ENCODE measurements around the gene APOA1. TPM values are rescaled to one million over a fixed set of nuclear protein-coding genes. Genes with fewer than 3 reads are reported as not detected.

The APOA1 gene
- total and polyA plus RNA-seq, 2 experiments from 2014 or later = 0.23 TPM; not detected in 1

DNA sequence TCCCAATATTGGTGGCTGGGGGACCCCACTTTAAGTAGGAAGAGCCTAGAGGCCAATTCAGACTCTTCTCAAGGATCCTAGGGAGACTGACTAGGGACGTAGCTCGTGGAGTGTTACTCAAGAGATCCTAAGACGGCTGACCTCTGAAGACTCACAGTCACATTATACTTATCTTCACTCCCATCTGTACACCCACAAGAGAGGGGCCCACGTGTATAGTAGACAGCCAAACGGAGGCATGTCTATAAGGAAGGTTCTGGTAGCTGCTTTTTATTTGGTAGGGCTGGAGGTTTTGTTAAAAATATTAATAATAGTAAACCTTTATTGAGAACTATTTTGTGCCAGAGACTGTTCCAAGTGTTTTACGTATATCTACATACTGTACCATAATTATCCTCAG is 22.9 kb upstream of the APOA1 start:
- no peak overlapping the region for H3K9ac ChIP-seq
- in situ Hi-C loops (cut with MboI) = no loop called here
- H4K20me1 ChIP-seq (ENCODE audit: insufficient read depth) = no peaks in the 10 kb centered on the region
- H3K4me2 ChIP-seq (ENCODE audit: unreplicated experiment) = no peak overlapping the region
- no peak overlapping the region for H3K27ac ChIP-seq
- H3K4me1 ChIP-seq (ENCODE audit: insufficient read depth) = peaks cover 62% of the 10 kb centered on the region
- peaks cover 50% of the 10 kb centered on the region for H3F3A ChIP-seq (ENCODE audit: insufficient read depth)
- no peak for DNase-seq
- no peaks in the 10 kb centered on the region for H3K27me3 ChIP-seq (replicated peaks; ENCODE audit: insufficient read depth)
- H3K36me3 ChIP-seq (ENCODE audit: low read depth) = no peaks in the 10 kb centered on the region; the same call in 1 of the 2 replicates
- H3K9me3 ChIP-seq (ENCODE audit: low read depth) = no peaks in the 10 kb centered on the region
- H2AFZ ChIP-seq = no peak overlapping the region
- WGBS, 2 experiments (ENCODE audit: low coverage in 1 of 2, low lambda C conversion rate in 2 of 2, missing lambda C conversion rate in 2 of 2) = 79 to 82% methylated on average over 6 of the region's 6 CpGs
- TF ChIP-seq EZH2 (IDR thresholded peaks at IDR 0.05; ENCODE audit: insufficient read depth, poor library complexity, severe bottlenecking) (no peak), EZH2phosphoT487 (IDR thresholded peaks at IDR 0.05; ENCODE audit: insufficient read depth, low read depth) (no peak)
- H3K4me3 ChIP-seq = no peak overlapping the region
- no peaks in the 10 kb centered on the region for H3K9me2 ChIP-seq (ENCODE audit: insufficient read depth)
- peaks cover 3% of the 10 kb centered on the region; the same call in 1 of the 2 replicates for H3K79me2 ChIP-seq (ENCODE audit: insufficient read depth)

DNA sequence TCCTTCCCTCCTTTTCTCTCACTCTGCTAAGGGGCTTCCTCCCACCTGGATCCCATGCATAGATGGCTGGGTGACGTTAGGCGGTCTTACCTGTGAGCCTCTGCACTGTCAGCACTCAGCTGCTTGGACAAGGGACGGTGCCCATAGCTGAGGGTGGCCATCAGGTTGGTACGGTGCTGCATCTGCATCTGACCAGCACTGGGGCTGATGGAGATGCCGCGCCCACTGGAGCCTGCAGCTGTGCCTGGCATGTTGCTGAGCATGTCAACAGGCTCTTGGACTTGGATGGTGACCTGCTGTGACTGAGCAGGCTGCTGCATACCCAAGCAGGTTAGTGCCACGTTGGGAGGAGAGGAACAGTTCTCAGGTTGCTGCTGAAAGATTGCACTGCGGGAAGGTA is 21.8 kb upstream of the APOA1 start:
- no peak overlapping the region for H2AFZ ChIP-seq
- H3K4me3 ChIP-seq = no peak overlapping the region
- peaks cover 45% of the 10 kb centered on the region for H3F3A ChIP-seq (ENCODE audit: insufficient read depth)
- H3K4me1 ChIP-seq (ENCODE audit: insufficient read depth) = peaks cover 53% of the 10 kb centered on the region
- H4K20me1 ChIP-seq (ENCODE audit: insufficient read depth) = no peaks in the 10 kb centered on the region
- H3K9ac ChIP-seq = no peak overlapping the region
- H3K9me2 ChIP-seq (ENCODE audit: insufficient read depth) = no peaks in the 10 kb centered on the region
- DNase-seq = no peak
- TF ChIP-seq EZH2 (IDR thresholded peaks at IDR 0.05; ENCODE audit: insufficient read depth, poor library complexity, severe bottlenecking) (no peak), EZH2phosphoT487 (IDR thresholded peaks at IDR 0.05; ENCODE audit: insufficient read depth, low read depth) (no peak)
- H3K79me2 ChIP-seq (ENCODE audit: insufficient read depth) = peaks cover 7% of the 10 kb centered on the region; the same call in 1 of the 2 replicates
- WGBS, 2 experiments (ENCODE audit: low coverage in 1 of 2, low lambda C conversion rate in 2 of 2, missing lambda C conversion rate in 2 of 2) = 94 to 95% methylated on average over 8 of the region's 8 CpGs
- no peak overlapping the region for H3K4me2 ChIP-seq (ENCODE audit: unreplicated experiment)
- no peaks in the 10 kb centered on the region; the same call in 1 of the 2 replicates for H3K36me3 ChIP-seq (ENCODE audit: low read depth)
- no peaks in the 10 kb centered on the region for H3K9me3 ChIP-seq (ENCODE audit: low read depth)
- in situ Hi-C loops (cut with MboI) = no loop called here
- H3K27ac ChIP-seq = no peak overlapping the region
- H3K27me3 ChIP-seq (replicated peaks; ENCODE audit: insufficient read depth) = no peaks in the 10 kb centered on the region

DNA sequence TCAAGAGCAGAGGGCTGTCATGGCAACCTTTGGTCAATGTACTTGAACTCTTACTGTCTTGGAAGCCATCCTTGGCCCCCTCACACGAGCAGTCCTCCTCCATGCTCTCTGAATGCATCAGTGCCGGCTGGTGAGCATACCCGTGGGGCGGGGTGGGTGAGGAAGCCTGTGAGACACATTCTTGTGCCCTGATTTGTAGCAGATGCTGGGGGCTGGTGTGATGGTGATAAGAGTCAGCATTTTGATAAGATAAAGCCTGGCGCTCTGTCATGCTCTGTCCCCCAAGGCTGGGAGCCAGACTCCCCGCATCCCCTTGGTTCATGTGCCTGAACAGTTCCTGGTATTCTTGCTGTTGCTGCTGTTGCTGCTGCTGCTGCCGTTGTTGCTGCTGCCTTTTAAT is 20.5 kb upstream of the APOA1 start:
- peaks cover 54% of the 10 kb centered on the region for H3K4me1 ChIP-seq (ENCODE audit: insufficient read depth)
- WGBS, 2 experiments (ENCODE audit: low coverage in 1 of 2, low lambda C conversion rate in 2 of 2, missing lambda C conversion rate in 2 of 2) = 79 to 86% methylated on average over 7 of the region's 7 CpGs
- H3F3A ChIP-seq (ENCODE audit: insufficient read depth) = peaks cover 52% of the 10 kb centered on the region
- no peaks in the 10 kb centered on the region for H3K9me3 ChIP-seq (ENCODE audit: low read depth)
- H4K20me1 ChIP-seq (ENCODE audit: insufficient read depth) = no peaks in the 10 kb centered on the region
- TF ChIP-seq EZH2 (IDR thresholded peaks at IDR 0.05; ENCODE audit: insufficient read depth, poor library complexity, severe bottlenecking) = no peak
- TF ChIP-seq EZH2phosphoT487 (IDR thresholded peaks at IDR 0.05; ENCODE audit: insufficient read depth, low read depth) = no peak
- in situ Hi-C loops (cut with MboI) = no loop called here
- H3K9me2 ChIP-seq (ENCODE audit: insufficient read depth) = no peaks in the 10 kb centered on the region
- H3K27me3 ChIP-seq (replicated peaks; ENCODE audit: insufficient read depth) = no peaks in the 10 kb centered on the region
- peaks cover 7% of the 10 kb centered on the region; the same call in 1 of the 2 replicates for H3K79me2 ChIP-seq (ENCODE audit: insufficient read depth)
- no peak overlapping the region for H3K27ac ChIP-seq
- no peak overlapping the region for H3K9ac ChIP-seq
- no peak overlapping the region for H3K4me2 ChIP-seq (ENCODE audit: unreplicated experiment)
- no peak overlapping the region for H2AFZ ChIP-seq
- H3K36me3 ChIP-seq (ENCODE audit: low read depth) = no peaks in the 10 kb centered on the region; the same call in 1 of the 2 replicates
- no peak overlapping the region for H3K4me3 ChIP-seq
- no peak for DNase-seq

DNA sequence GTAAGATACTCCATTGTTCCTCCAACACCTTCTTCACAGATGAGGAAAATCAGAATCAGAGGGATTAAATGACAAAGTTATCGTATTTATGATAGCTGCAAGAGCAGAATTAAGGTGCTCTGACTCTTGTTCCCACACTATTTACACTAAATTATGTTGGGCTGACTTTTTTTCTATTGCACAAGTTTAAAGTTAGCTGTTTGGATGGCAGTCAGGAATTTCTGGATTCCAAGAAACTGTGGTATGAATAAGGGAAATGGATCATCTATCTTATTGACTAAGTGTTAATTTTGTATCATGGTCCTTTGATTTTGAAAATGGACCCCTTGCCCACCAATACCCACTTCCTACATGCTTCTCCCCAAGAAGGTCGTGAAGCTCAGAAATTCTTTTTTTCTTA is 19.9 kb upstream of the APOA1 start:
- Histone ChIP-seq H2AFZ (no peak overlapping the region), H3K9me2 (ENCODE audit: insufficient read depth) (no peaks in the 10 kb centered on the region), H3K4me3 (no peak overlapping the region), H3K9me3 (ENCODE audit: low read depth) (no peaks in the 10 kb centered on the region), H3K27ac (peak overlapping the region; percentile 5), H4K20me1 (ENCODE audit: insufficient read depth) (no peaks in the 10 kb centered on the region), H3K4me1 (ENCODE audit: insufficient read depth) (peaks cover 54% of the 10 kb centered on the region), H3K79me2 (ENCODE audit: insufficient read depth) (peaks cover 7% of the 10 kb centered on the region; the same call in 1 of the 2 replicates), H3K36me3 (ENCODE audit: low read depth) (no peaks in the 10 kb centered on the region; the same call in 1 of the 2 replicates), H3K27me3 (replicated peaks; ENCODE audit: insufficient read depth) (no peaks in the 10 kb centered on the region), H3K9ac (no peak overlapping the region), H3F3A (ENCODE audit: insufficient read depth) (peaks cover 52% of the 10 kb centered on the region), H3K4me2 (ENCODE audit: unreplicated experiment) (peak overlapping the region; percentile 42)
- 94 to 95% methylated on average over 2 of the region's 2 CpGs for WGBS, 2 experiments (ENCODE audit: low coverage in 1 of 2, low lambda C conversion rate in 2 of 2, missing lambda C conversion rate in 2 of 2)
- peak; percentile 55 for DNase-seq
- no peak for TF ChIP-seq EZH2phosphoT487 (IDR thresholded peaks at IDR 0.05; ENCODE audit: insufficient read depth, low read depth)
- TF ChIP-seq EZH2 (IDR thresholded peaks at IDR 0.05; ENCODE audit: insufficient read depth, poor library complexity, severe bottlenecking) = no peak
- in situ Hi-C loops (cut with MboI) = no loop called here
